Upper lobe of right lung (tissue), 1 donor: ENCODE data around the gene AXDND1. TPM values are rescaled to one million over a fixed set of nuclear protein-coding genes. Genes with fewer than 3 reads are reported as not detected.

Experiments used
- ATAC-seq: fragments of 200-7000 bp; cut with Tn5 transposase; one replicate; pipeline ENCODE4 v1.9.1; 2020; ENCODE audit warnings: mild to moderate bottlenecking, moderate library complexity
- DNase-seq: peaks from one replicate; pipeline ENCODE4 v3.0.0-alpha.2; 2020
- H3K27ac ChIP-seq: fragments of 200-600 bp; one replicate; pipeline ENCODE4 v1.8.0; 2022
- H3K27me3 ChIP-seq: fragments of 200-600 bp; one replicate; pipeline ENCODE4 v1.8.0; 2022; ENCODE audit warnings: mild to moderate bottlenecking
- H3K36me3 ChIP-seq: fragments of 200-600 bp; one replicate; pipeline ENCODE4 v1.8.0; 2022
- H3K4me1 ChIP-seq: fragments of 200-600 bp; one replicate; pipeline ENCODE4 v1.8.0; 2022
- H3K4me3 ChIP-seq: fragments of 200-600 bp; one replicate; pipeline ENCODE4 v1.8.0; 2022; ENCODE audit warnings: mild to moderate bottlenecking
- H3K9me3 ChIP-seq: fragments of 200-600 bp; one replicate; pipeline ENCODE4 v1.8.0; 2022
- CTCF ChIP-seq: fragments of 200-600 bp; IDR thresholded peaks from one replicate; pipeline ENCODE4 v1.8.0; 2022; ENCODE audit warnings: antibody characterized with exemption
- intact Hi-C: fragments of 100-400 bp; cut with DNase I; formaldehyde crosslinking; loops from one replicate; pipeline ENCODE4 v1.11.0; 2022
- total RNA-seq: library from RNA; stranded (reverse); fragmentation: NEBNext Ultra II Directional; extraction: Animal tissue kit (Norgen Biotek cat#: 25700); gene quantifications from one replicate; pipeline ENCODE4 v1.2.1, GENCODE V29; 2021
- donor health status: DM: no; HTN: yes; CAD: no; lungs with severe emphysema.

The AXDND1 gene
- total RNA-seq, 1 donor from 2014 or later = not detected

GRCh38 chr1:179337288-179337687, 28.5 kb upstream of the AXDND1 start:
- H3K4me3 ChIP-seq = no peak overlapping the region
- ATAC-seq = no peak
- no peaks in the 10 kb centered on the region for H3K4me1 ChIP-seq
- peaks cover 52% of the 10 kb centered on the region for H3K36me3 ChIP-seq
- H3K9me3 ChIP-seq = no peaks in the 10 kb centered on the region
- intact Hi-C loops = no loop called here
- H3K27me3 ChIP-seq = no peaks in the 10 kb centered on the region
- no peak for DNase-seq
- no peak overlapping the region for H3K27ac ChIP-seq
- TF ChIP-seq CTCF = no peak

- Histone ChIP-seq H3K4me1 (no peaks in the 10 kb centered on the region), H3K9me3 (no peaks in the 10 kb centered on the region), H3K27ac (no peak overlapping the region), H3K27me3 (no peaks in the 10 kb centered on the region), H3K4me3 (no peak overlapping the region), H3K36me3 (peaks cover 59% of the 10 kb centered on the region)
- intact Hi-C loops = no loop called here
- ATAC-seq (no peak), DNase-seq (no peak)
- TF ChIP-seq CTCF = no peak
These were observed 27.7 kb upstream of the AXDND1 start for GRCh38 chr1:179337942-179338560.

GRCh38 chr1:179340918-179341317, 24.9 kb upstream of the AXDND1 start:
- H3K27ac ChIP-seq = no peak overlapping the region
- no peaks in the 10 kb centered on the region for H3K4me1 ChIP-seq
- intact Hi-C loops = no loop called here
- H3K4me3 ChIP-seq = no peak overlapping the region
- H3K27me3 ChIP-seq = no peaks in the 10 kb centered on the region
- no peaks in the 10 kb centered on the region for H3K9me3 ChIP-seq
- peaks cover 82% of the 10 kb centered on the region for H3K36me3 ChIP-seq
- no peak for DNase-seq
- TF ChIP-seq CTCF = no peak
- ATAC-seq = peak; percentile 66

GRCh38 chr1:179341943-179342547, 23.7 kb upstream of the AXDND1 start:
- no peak for TF ChIP-seq CTCF
- Histone ChIP-seq H3K27ac (no peak overlapping the region), H3K4me1 (no peaks in the 10 kb centered on the region), H3K4me3 (no peak overlapping the region), H3K9me3 (no peaks in the 10 kb centered on the region), H3K27me3 (no peaks in the 10 kb centered on the region), H3K36me3 (peaks cover 87% of the 10 kb centered on the region)
- intact Hi-C loops = no loop called here
- ATAC-seq (no peak), DNase-seq (no peak)

- ATAC-seq = no peak
- intact Hi-C loops = no loop called here
- H3K36me3 ChIP-seq = peaks cover 88% of the 10 kb centered on the region
These were observed 22.9 kb upstream of the AXDND1 start for GRCh38 chr1:179342740-179343404.

More at GRCh38 chr1:179342740-179343404, 22.9 kb upstream of the AXDND1 start:
- H3K4me3 ChIP-seq = no peak overlapping the region
- H3K27ac ChIP-seq = no peak overlapping the region
- no peak for DNase-seq
- H3K4me1 ChIP-seq = no peaks in the 10 kb centered on the region
- no peaks in the 10 kb centered on the region for H3K9me3 ChIP-seq
- H3K27me3 ChIP-seq = no peaks in the 10 kb centered on the region
- TF ChIP-seq CTCF = no peak
